ENCODE measurements around the gene ZNF521. TPM values are rescaled to one million over a fixed set of nuclear protein-coding genes. Genes with fewer than 3 reads are reported as not detected.
"Not testable (repeated sequence)": the region's sequence is repeated elsewhere in the genome, so short reads cannot be mapped to it uniquely, and the experiment has no call there.

The ZNF521 gene
- total RNA-seq, 1 donor = 169 TPM

- no peak for DNase-seq (ENCODE audit: low read depth in 2 of 3, low spot score in 2 of 3)
These were observed 301.4 kb downstream of the ZNF521 start for GRCh38 chr18:25050605-25051004.

GRCh38 chr18:25047983-25048382 is 304.0 kb downstream of the ZNF521 start:
- DNase-seq (ENCODE audit: low read depth in 2 of 3, low spot score in 2 of 3) = no peak

GRCh38 chr18:25047421-25047820 is 304.5 kb downstream of the ZNF521 start:
- no peak for DNase-seq (ENCODE audit: low read depth in 2 of 3, low spot score in 2 of 3)

- no peak for DNase-seq (ENCODE audit: low read depth in 2 of 3, low spot score in 2 of 3)
These were observed 307.3 kb downstream of the ZNF521 start for GRCh38 chr18:25044694-25045093.

DNA sequence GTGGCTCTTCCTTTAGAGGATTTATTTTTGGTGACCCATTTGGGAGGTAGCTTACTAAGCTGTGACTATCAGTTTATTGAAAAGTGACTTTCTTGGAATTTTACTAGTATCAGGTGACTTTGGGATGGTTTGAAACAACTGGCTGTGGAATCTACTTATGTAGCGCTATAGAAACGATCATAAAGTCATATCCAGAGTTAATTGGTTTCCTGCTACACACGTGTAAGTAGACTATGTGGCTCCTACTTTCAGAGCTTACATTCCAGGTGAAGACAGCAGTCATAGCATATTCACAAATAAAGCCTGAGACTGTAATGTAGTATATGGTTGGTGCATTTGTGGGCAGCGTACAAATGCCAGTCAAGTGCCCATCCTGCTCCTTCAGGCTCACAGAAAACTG is 308.9 kb downstream of the ZNF521 start:
- DNase-seq (ENCODE audit: low read depth in 2 of 3, low spot score in 2 of 3) = no peak

- DNase-seq (ENCODE audit: low read depth in 2 of 3, low spot score in 2 of 3) = peak in 1 of 3 donors; percentile 2
These were observed 309.3 kb downstream of the ZNF521 start for GRCh38 chr18:25042641-25043051.

GRCh38 chr18:25039781-25040180 is 312.2 kb downstream of the ZNF521 start:
- DNase-seq (ENCODE audit: low read depth in 2 of 3, low spot score in 2 of 3) = no peak

DNA sequence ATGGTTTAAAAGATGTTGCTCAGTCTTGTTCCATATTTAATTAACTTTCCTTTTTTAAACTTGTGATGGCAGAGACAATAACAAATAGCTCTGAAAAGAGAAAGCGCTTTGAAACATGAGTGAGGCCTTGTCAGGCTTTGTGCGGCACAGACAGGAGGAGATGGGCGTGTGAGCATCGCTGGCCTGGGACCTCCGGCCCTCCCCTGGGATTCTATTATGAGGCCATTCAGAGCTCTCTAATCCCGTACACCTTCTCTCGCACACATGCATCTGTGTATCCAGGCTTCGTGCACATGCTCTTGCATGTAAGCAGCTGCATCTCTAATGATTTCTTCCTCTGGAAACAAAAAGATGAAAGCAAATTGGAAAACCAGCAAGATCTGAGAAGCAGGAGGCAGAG is 313.7 kb downstream of the ZNF521 start:
- no peak for DNase-seq (ENCODE audit: low read depth in 2 of 3, low spot score in 2 of 3)

DNA sequence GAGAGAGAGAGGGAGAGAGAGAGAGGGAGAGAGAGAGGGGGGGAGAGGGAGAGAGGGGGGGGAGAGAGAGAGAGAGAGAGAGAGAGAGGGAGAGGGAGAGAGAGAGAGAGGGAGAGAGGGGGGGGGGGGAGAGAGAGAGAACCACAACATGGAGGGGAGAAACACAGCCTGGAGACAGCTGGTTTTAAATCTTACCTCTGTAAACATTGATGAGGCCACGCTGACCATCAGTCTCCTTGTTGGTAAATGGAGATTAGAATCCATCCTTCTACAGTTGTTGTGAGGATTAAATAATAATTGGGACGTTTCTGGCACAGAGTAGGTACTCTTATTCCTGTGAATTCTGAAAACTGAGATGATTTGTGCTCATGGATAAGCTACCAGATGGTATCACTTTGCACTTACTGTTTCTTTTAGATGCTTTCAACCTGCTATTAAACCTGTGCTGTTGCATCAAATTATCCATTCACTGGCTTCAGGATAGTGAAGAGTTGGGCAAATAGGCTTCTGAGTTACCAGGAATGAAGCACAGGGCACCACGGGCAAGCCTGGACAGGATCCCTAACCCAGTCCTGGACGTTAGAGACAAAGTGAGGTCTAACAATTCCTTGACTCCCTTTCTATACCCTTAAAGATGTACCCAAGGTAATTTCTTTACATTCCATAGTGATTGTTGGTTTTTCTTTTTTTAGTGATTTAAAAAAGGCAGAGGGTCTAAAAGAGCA is 318.1 kb downstream of the ZNF521 start:
- DNase-seq (ENCODE audit: low read depth in 2 of 3, low spot score in 2 of 3) = no peak

DNA sequence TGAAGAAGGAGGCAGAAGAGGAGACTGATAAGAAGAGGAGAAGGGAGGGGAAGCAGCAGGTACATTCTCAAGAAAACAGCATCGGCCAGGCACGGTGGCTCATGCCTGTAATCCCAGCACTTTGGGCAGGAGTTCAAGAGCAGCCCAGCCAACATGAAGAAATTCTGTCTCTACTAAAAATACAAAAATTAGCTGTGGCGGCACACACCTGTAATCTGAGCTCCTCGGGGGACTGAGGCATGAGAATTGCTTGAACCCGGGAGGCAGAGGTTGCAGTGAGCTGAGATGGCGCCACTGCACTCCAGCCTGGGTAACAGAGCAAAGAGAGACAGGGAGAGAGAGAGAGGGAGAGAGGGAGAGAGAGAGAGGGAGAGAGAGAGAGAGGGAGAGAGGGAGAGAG is 318.8 kb downstream of the ZNF521 start:
- DNase-seq (ENCODE audit: low read depth in 2 of 3, low spot score in 2 of 3) = not testable (repeated sequence)

GRCh38 chr18:25029802-25030201 is 322.2 kb downstream of the ZNF521 start:
- no peak for DNase-seq (ENCODE audit: low read depth in 2 of 3, low spot score in 2 of 3)

GRCh38 chr18:25019931-25020330 is 332.0 kb downstream of the ZNF521 start:
- no peak for DNase-seq (ENCODE audit: low read depth in 2 of 3, low spot score in 2 of 3)

DNA sequence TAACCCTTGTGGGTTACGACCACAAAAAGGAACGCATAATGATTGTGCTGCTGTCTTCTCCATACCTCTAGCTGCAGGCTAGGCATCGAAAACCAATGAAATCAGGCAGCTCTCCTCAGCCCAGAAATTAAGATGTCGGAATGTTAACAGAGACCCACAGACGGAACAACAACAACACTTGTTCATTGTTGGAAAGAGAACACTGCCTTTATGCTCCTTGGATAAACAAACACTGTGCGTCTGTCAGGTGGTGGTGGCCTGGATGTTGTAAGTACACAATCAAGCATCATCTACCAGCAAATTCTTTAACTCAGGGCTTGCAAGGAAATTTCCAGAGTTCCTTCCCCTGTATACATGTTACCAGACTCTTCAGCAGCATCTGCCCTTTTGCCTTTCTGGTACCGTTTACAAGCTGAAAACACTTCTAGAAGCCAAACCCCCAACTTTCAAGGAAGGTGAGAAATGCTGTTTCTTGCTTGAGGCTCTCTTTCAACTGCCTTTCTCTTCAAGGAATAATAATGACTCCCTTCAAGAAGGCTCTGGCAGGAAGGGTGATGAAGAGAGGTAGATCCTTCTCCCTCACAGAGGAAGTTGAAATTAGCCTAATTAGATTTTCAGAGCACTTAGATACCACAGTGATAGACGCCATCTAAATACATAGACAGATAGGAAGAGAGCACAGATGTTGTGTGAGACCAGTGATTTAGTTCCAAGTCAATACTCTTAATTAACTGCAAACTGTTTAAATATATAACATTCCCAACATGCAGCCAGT is 332.7 kb downstream of the ZNF521 start:
- DNase-seq (ENCODE audit: low read depth in 2 of 3, low spot score in 2 of 3) = no peak

DNA sequence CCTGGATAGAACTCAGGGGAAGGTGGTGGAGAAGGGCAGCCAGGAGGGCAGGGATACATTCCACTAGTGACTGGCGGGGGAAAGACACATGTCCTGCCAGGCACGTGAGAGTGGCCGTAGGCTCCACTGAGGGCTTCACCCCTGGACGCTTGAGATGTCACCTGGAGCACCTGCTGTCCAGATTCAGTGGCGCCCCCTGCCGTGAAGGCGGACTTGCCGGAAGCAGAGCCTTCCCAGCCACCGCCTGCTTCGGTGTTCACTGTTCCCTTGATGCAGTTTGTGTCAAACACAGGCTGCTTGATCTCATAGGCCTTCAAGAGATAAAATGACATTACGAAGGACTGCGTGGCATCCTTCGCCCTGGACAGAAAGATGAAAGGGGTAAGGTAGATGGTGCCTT is 335.3 kb downstream of the ZNF521 start:
- no peak for DNase-seq (ENCODE audit: low read depth in 2 of 3, low spot score in 2 of 3)

- no peak for DNase-seq (ENCODE audit: low read depth in 2 of 3, low spot score in 2 of 3)
These were observed 335.8 kb downstream of the ZNF521 start for GRCh38 chr18:25016181-25016580.

All from hematopoietic multipotent progenitor cell (in vitro differentiated cells).